Lower lobe of right lung (tissue), 2 donors: ENCODE measurements around the gene KRTAP5-6. TPM values are rescaled to one million over a fixed set of nuclear protein-coding genes. Genes with fewer than 3 reads are reported as not detected.

Experiments
- ATAC-seq, 2 donors: fragments of 200-7000 bp; cut with Tn5 transposase; one replicate each; pipeline ENCODE4 v1.9.1; 2020 to 2022; ENCODE audit warnings: mild to moderate bottlenecking in 2 of 2, moderate library complexity in 2 of 2
- DNase-seq: peaks from one replicate; pipeline ENCODE4 v3.0.0-alpha.2; 2020
- H3K27ac ChIP-seq: fragments of 200-600 bp; one replicate; pipeline ENCODE4 v1.8.0; 2022
- H3K27me3 ChIP-seq: fragments of 200-600 bp; one replicate; pipeline ENCODE4 v1.8.0; 2022; ENCODE audit warnings: low read depth
- H3K36me3 ChIP-seq: fragments of 200-600 bp; one replicate; pipeline ENCODE4 v1.8.0; 2022; ENCODE audit warnings: mild to moderate bottlenecking
- H3K4me1 ChIP-seq: fragments of 200-600 bp; one replicate; pipeline ENCODE4 v1.8.0; 2022
- H3K4me3 ChIP-seq: fragments of 200-600 bp; one replicate; pipeline ENCODE4 v1.8.0; 2022; ENCODE audit warnings: mild to moderate bottlenecking
- H3K9me3 ChIP-seq: fragments of 200-600 bp; one replicate; pipeline ENCODE4 v1.8.0; 2022
- CTCF ChIP-seq: fragments of 200-600 bp; IDR thresholded peaks from one replicate; pipeline ENCODE4 v1.8.0; 2022; ENCODE audit warnings: antibody characterized with exemption, mild to moderate bottlenecking
- intact Hi-C: fragments of 100-400 bp; cut with DNase I; formaldehyde crosslinking; loops from one replicate; pipeline ENCODE4 v1.11.0; 2022
- total RNA-seq: library from RNA; stranded (reverse); fragmentation: NEBNext Ultra II Directional; extraction: Animal tissue kit (Norgen Biotek cat#: 25700); gene quantifications from one replicate; pipeline ENCODE4 v1.2.1, GENCODE V29; 2021
- donor health status: DM: no; HTN: yes; CAD: no; lungs with severe emphysema.

The KRTAP5-6 gene
- total RNA-seq, 1 donor from 2014 or later, result not detected

- intact Hi-C loops, result no loop called here
- H3K27ac ChIP-seq, result no peak overlapping the region
- no peaks in the 10 kb centered on the region for H3K4me1 ChIP-seq
- peaks cover 10% of the 10 kb centered on the region for H3K9me3 ChIP-seq
- H3K36me3 ChIP-seq, result no peaks in the 10 kb centered on the region
- ATAC-seq, result no peak
- TF ChIP-seq CTCF, result no peak
- DNase-seq, result no peak
- peaks cover 48% of the 10 kb centered on the region for H3K27me3 ChIP-seq
- H3K4me3 ChIP-seq, result no peak overlapping the region
These were observed 37.0 kb downstream of the KRTAP5-6 start for GRCh38 chr11:1733716-1734640.

GRCh38 chr11:1734641-1735081 is 37.7 kb downstream of the KRTAP5-6 start:
- peaks cover 43% of the 10 kb centered on the region for H3K27me3 ChIP-seq
- peak in 1 of 2 donors; percentile 11 for ATAC-seq
- no peak for TF ChIP-seq CTCF
- no peaks in the 10 kb centered on the region for H3K36me3 ChIP-seq
- DNase-seq, result no peak
- peaks cover 10% of the 10 kb centered on the region for H3K9me3 ChIP-seq
- H3K4me3 ChIP-seq, result no peak overlapping the region
- intact Hi-C loops, result no loop called here
- H3K27ac ChIP-seq, result no peak overlapping the region
- H3K4me1 ChIP-seq, result no peaks in the 10 kb centered on the region

- Histone ChIP-seq H3K4me1 (no peaks in the 10 kb centered on the region), H3K9me3 (peaks cover 10% of the 10 kb centered on the region), H3K4me3 (no peak overlapping the region), H3K27me3 (peaks cover 37% of the 10 kb centered on the region), H3K36me3 (no peaks in the 10 kb centered on the region), H3K27ac (no peak overlapping the region)
- no peak for DNase-seq
- ATAC-seq, result no peak
- intact Hi-C loops, result no loop called here
- TF ChIP-seq CTCF, result no peak
These were observed 38.3 kb downstream of the KRTAP5-6 start for GRCh38 chr11:1735271-1735670.

- ATAC-seq (no peak), DNase-seq (no peak)
- Histone ChIP-seq H3K9me3 (peaks cover 10% of the 10 kb centered on the region), H3K27me3 (peaks cover 32% of the 10 kb centered on the region), H3K27ac (no peak overlapping the region), H3K4me3 (no peak overlapping the region), H3K4me1 (no peaks in the 10 kb centered on the region), H3K36me3 (no peaks in the 10 kb centered on the region)
- TF ChIP-seq CTCF, result no peak
- intact Hi-C loops, result no loop called here
These were observed 39.5 kb downstream of the KRTAP5-6 start for GRCh38 chr11:1736447-1736992.

- intact Hi-C loops, result no loop called here
- Histone ChIP-seq H3K4me3 (no peak overlapping the region), H3K36me3 (no peaks in the 10 kb centered on the region), H3K4me1 (no peaks in the 10 kb centered on the region), H3K27ac (no peak overlapping the region), H3K27me3 (peaks cover 30% of the 10 kb centered on the region), H3K9me3 (peaks cover 10% of the 10 kb centered on the region)
- TF ChIP-seq CTCF, result no peak
- ATAC-seq (no peak), DNase-seq (no peak)
These were observed 40.2 kb downstream of the KRTAP5-6 start for GRCh38 chr11:1737080-1737757.
